MCF 10A (cell line): Measurements from ENCODE around the gene ATP5F1D. TPM values are rescaled to one million over a fixed set of nuclear protein-coding genes. Genes with fewer than 3 reads are reported as not detected.

Experiments used
- BruUV-seq: library from RNA; stranded (reverse); fragments of 400-500 nt; replicated peaks from 2 replicates; lab custom pipeline; 2021; lab: Mats Ljungman, UMichigan
- CTCF ChIA-PET: fragments of 300-600 bp; sonication (Branson Sonifier 250); formaldehyde crosslinking; extraction: SDS; loops from one replicate; lab custom pipeline; 2021; ENCODE audit warnings: antibody characterized with exemption, inconsistent platforms; lab: Yijun Ruan, JAX
- POLR2A ChIA-PET: fragments of 300-600, 350-650 bp; sonication (Branson Sonifier 250); formaldehyde crosslinking; extraction: SDS; loops from one replicate; lab custom pipeline; 2020; ENCODE audit warnings: antibody characterized with exemption, inconsistent platforms; lab: Yijun Ruan, JAX
- DNase-seq: peaks from one replicate; pipeline ENCODE4 v3.0.0-alpha.2; 2018; ENCODE audit not compliant: unreplicated experiment
- H3K27ac Mint-ChIP-seq: one replicate; pipeline ENCODE4 v1.8.0; 2022; ENCODE audit warnings: mild to moderate bottlenecking, low read depth, mixed read lengths; ENCODE audit not compliant: unreplicated experiment
- H3K27me3 Mint-ChIP-seq: one replicate; pipeline ENCODE4 v1.8.0; 2022; ENCODE audit warnings: mixed read lengths; ENCODE audit not compliant: insufficient read depth, unreplicated experiment
- H3K36me3 Mint-ChIP-seq: one replicate; pipeline ENCODE4 v1.8.0; 2022; ENCODE audit warnings: mild to moderate bottlenecking, moderate library complexity, mixed read lengths; ENCODE audit not compliant: insufficient read depth, unreplicated experiment
- H3K4me1 Mint-ChIP-seq: one replicate; pipeline ENCODE4 v1.8.0; 2022; ENCODE audit warnings: mixed read lengths; ENCODE audit not compliant: insufficient read depth, unreplicated experiment
- H3K4me3 Mint-ChIP-seq: one replicate; pipeline ENCODE4 v1.8.0; 2022; ENCODE audit warnings: mild to moderate bottlenecking, moderate library complexity, mixed read lengths; ENCODE audit not compliant: unreplicated experiment
- H3K9me3 Mint-ChIP-seq: one replicate; pipeline ENCODE4 v1.8.0; 2022; ENCODE audit warnings: mixed read lengths; ENCODE audit not compliant: unreplicated experiment
- CTCF ChIP-seq: fragments of 200-600 bp; IDR thresholded peaks from one replicate; pipeline ENCODE4 v1.8.0; 2022; ENCODE audit warnings: antibody characterized with exemption, mild to moderate bottlenecking; ENCODE audit not compliant: unreplicated experiment
- intact Hi-C: fragments of 100-400 bp; cut with micrococcal nuclease; formaldehyde crosslinking; loops from 2 replicates; pipeline ENCODE4 v1.14.1; 2022
- total RNA-seq: library from RNA; stranded (reverse); gene quantifications from 2 replicates; pipeline ENCODE4 v1.2.3, GENCODE V29; 2022

The ATP5F1D gene
- total RNA-seq, 1 experiment from 2014 or later = 258 TPM

- no TSS peak for BruUV-seq
- no peak for TF ChIP-seq CTCF
- ChIA-PET POLR2A (interaction anchor here (0.7 kb wide), 1 partner anchor 1199 kb away, joined by 3 read pairs; no protein-coding TSS in a partner anchor), CTCF (interaction anchor here (0.7 kb wide), 1 partner anchor 19 kb away, joined by 3 read pairs; no protein-coding TSS in a partner anchor)
- intact Hi-C loops = no loop called here
- H3K4me3 Mint-ChIP-seq = no peak overlapping the region
- peaks cover 11% of the 10 kb centered on the region for H3K4me1 Mint-ChIP-seq
- H3K36me3 Mint-ChIP-seq = peaks cover 6% of the 10 kb centered on the region
- no peak for DNase-seq
- no peaks in the 10 kb centered on the region for H3K27me3 Mint-ChIP-seq
- no peak overlapping the region for H3K27ac Mint-ChIP-seq
- no peaks in the 10 kb centered on the region for H3K9me3 Mint-ChIP-seq
Observed at GRCh38 chr19:1227304-1228054, 14.1 kb upstream of the ATP5F1D start.

- DNase-seq = no peak
- peaks cover 6% of the 10 kb centered on the region for H3K36me3 Mint-ChIP-seq
- H3K9me3 Mint-ChIP-seq = no peaks in the 10 kb centered on the region
- no peak overlapping the region for H3K4me3 Mint-ChIP-seq
- intact Hi-C loops = no loop called here
- CTCF ChIA-PET = interaction anchor here (0.7 kb wide), 1 partner anchor 20 kb away, joined by 3 read pairs; no protein-coding TSS in a partner anchor
- H3K27me3 Mint-ChIP-seq = no peaks in the 10 kb centered on the region
- no peak overlapping the region for H3K27ac Mint-ChIP-seq
- POLR2A ChIA-PET = no interaction called here
- no TSS peak for BruUV-seq
- no peak for TF ChIP-seq CTCF
- H3K4me1 Mint-ChIP-seq = peaks cover 14% of the 10 kb centered on the region
Observed at GRCh38 chr19:1228161-1228957, 13.2 kb upstream of the ATP5F1D start.

- no peak overlapping the region for H3K4me3 Mint-ChIP-seq
- H3K9me3 Mint-ChIP-seq = no peaks in the 10 kb centered on the region
- intact Hi-C loops = no loop called here
- DNase-seq = no peak
- H3K27ac Mint-ChIP-seq = no peak overlapping the region
- POLR2A ChIA-PET = interaction anchor here (0.7 kb wide), 1 partner anchor 13 kb away, joined by 3 read pairs; no protein-coding TSS in a partner anchor
- H3K36me3 Mint-ChIP-seq = peaks cover 10% of the 10 kb centered on the region
- no TSS peak for BruUV-seq
- TF ChIP-seq CTCF = no peak
- H3K4me1 Mint-ChIP-seq = peaks cover 14% of the 10 kb centered on the region
- H3K27me3 Mint-ChIP-seq = no peaks in the 10 kb centered on the region
- CTCF ChIA-PET = no interaction called here
Observed at GRCh38 chr19:1229056-1229923, 12.3 kb upstream of the ATP5F1D start.
